GM23338 (cell line): ENCODE measurements around the gene LRRC75B.

Experiments used
- CREB1 ChIP-seq: fragments of 250-450 bp; sonication (Bioruptor Pico); IDR thresholded peaks from 2 replicates; pipeline ENCODE4 v1.5.0; 2020; ENCODE audit warnings: low read depth, mild to moderate bottlenecking, moderate library complexity
- CTCF ChIP-seq, 2 experiments: fragments of 200-600 bp in 1 of 2; sonication (generic) in 1 of 2; conservative IDR thresholded peaks; 2 replicates each; pipeline versions ENCODE4 v1.5.1 to v1.6.1; 2016 to 2017; ENCODE audit warnings: antibody characterized with exemption in 2 of 2, low read depth in 2 of 2, mild to moderate bottlenecking in 2 of 2, moderate library complexity in 1 of 2
- ETS1 ChIP-seq: IDR thresholded peaks from 2 replicates; pipeline ENCODE4 v1.6.1; 2016; ENCODE audit warnings: antibody characterized with exemption
- EZH2 ChIP-seq: fragments of 200-600 bp; sonication (generic); IDR thresholded peaks from one replicate; pipeline ENCODE4 v1.8.0; 2017; ENCODE audit warnings: antibody characterized with exemption, mild to moderate bottlenecking, low read depth; ENCODE audit not compliant: unreplicated experiment
- EZH2phosphoT487 ChIP-seq: fragments of 200-600 bp; sonication (generic); IDR thresholded peaks from one replicate; pipeline ENCODE4 v1.8.1; 2018; ENCODE audit warnings: antibody characterized with exemption; ENCODE audit not compliant: unreplicated experiment
- JUNB ChIP-seq: IDR thresholded peaks from one replicate; pipeline ENCODE4 v1.6.1; 2016; ENCODE audit warnings: antibody characterized with exemption; ENCODE audit not compliant: unreplicated experiment
- NANOG ChIP-seq: IDR thresholded peaks from 2 replicates; pipeline ENCODE4 v1.6.1; 2016; ENCODE audit warnings: antibody characterized with exemption, borderline replicate concordance
- POLR2AphosphoS5 ChIP-seq: IDR thresholded peaks from 2 replicates; pipeline ENCODE4 v1.6.1; 2016; ENCODE audit warnings: antibody characterized with exemption, low read depth
- REST ChIP-seq: IDR thresholded peaks from one replicate; pipeline ENCODE4 v1.6.1; 2018; ENCODE audit warnings: antibody characterized with exemption; ENCODE audit not compliant: unreplicated experiment
- STAT1 ChIP-seq: IDR thresholded peaks from one replicate; pipeline ENCODE4 v1.6.1; 2016; ENCODE audit warnings: antibody characterized with exemption; ENCODE audit not compliant: unreplicated experiment

- TF ChIP-seq CTCF (conservative IDR thresholded peaks at IDR 0.05; ENCODE audit: low read depth in 2 of 2) (no peak), EZH2 (no peak), CREB1 (CRISPR knock-in tag) (no peak), JUNB (no peak), EZH2phosphoT487 (no peak), POLR2AphosphoS5 (no peak), REST (no peak), ETS1 (no peak), NANOG (no peak), STAT1 (no peak)
Measured at GRCh38 chr22:24540470-24540869, 52.4 kb downstream of the LRRC75B start.
